ENCODE results near the gene CSF2.

The CSF2 gene

GRCh38 chr5:132073231-132074013 is at the start of gene CSF2:
Gene CSF2 (plus strand): TSS chr5:132073789. CDS start chr5:132073824, 35 bp downstream.
- no peak for DNase-seq

GRCh38 chr5:132024117-132024435 is 49.5 kb upstream of the CSF2 start:
- DNase-seq: no peak

GRCh38 chr5:132024789-132025402 is 48.7 kb upstream of the CSF2 start:
- no peak for DNase-seq

- DNase-seq: no peak
Observed at GRCh38 chr5:132025403-132025971, 48.1 kb upstream of the CSF2 start.

- no peak for DNase-seq
Observed at GRCh38 chr5:132026516-132027008, 47.0 kb upstream of the CSF2 start.

GRCh38 chr5:132027027-132027426 is 46.6 kb upstream of the CSF2 start:
- DNase-seq: no peak

- no peak for DNase-seq
Observed at GRCh38 chr5:132029609-132030330, 43.8 kb upstream of the CSF2 start.

GRCh38 chr5:132030610-132031009 is 43.0 kb upstream of the CSF2 start:
- DNase-seq: no peak

GRCh38 chr5:132032196-132032595 is 41.4 kb upstream of the CSF2 start:
- no peak for DNase-seq

GRCh38 chr5:132033122-132033521 is 40.5 kb upstream of the CSF2 start:
- DNase-seq: no peak

GRCh38 chr5:132037353-132037752 is 36.2 kb upstream of the CSF2 start:
- DNase-seq: no peak

GRCh38 chr5:132044207-132044606 is 29.4 kb upstream of the CSF2 start:
- DNase-seq: no peak

GRCh38 chr5:132046880-132047299 is 26.7 kb upstream of the CSF2 start:
- no peak for DNase-seq

GRCh38 chr5:132049093-132049492 is 24.5 kb upstream of the CSF2 start:
- DNase-seq: peak; percentile 3

- DNase-seq: no peak
Observed at GRCh38 chr5:132049559-132049958, 24.0 kb upstream of the CSF2 start.

- no peak for DNase-seq
Observed at GRCh38 chr5:132050136-132050535, 23.5 kb upstream of the CSF2 start.

- no peak for DNase-seq
Observed at GRCh38 chr5:132050661-132051552, 22.7 kb upstream of the CSF2 start.

- DNase-seq: no peak
Observed at GRCh38 chr5:132052520-132052919, 21.1 kb upstream of the CSF2 start.

GRCh38 chr5:132053483-132053882 is 20.1 kb upstream of the CSF2 start:
- no peak for DNase-seq

- DNase-seq: no peak
Observed at GRCh38 chr5:132054031-132054696, 19.4 kb upstream of the CSF2 start.

- no peak for DNase-seq
Observed at GRCh38 chr5:132054697-132055440, 18.7 kb upstream of the CSF2 start.
